ENCODE data around the gene ARHGEF6.
"Not testable (repeated sequence)": the region's sequence is repeated elsewhere in the genome, so short reads cannot be mapped to it uniquely, and the experiment has no call there.

ARHGEF6 gene

DNA sequence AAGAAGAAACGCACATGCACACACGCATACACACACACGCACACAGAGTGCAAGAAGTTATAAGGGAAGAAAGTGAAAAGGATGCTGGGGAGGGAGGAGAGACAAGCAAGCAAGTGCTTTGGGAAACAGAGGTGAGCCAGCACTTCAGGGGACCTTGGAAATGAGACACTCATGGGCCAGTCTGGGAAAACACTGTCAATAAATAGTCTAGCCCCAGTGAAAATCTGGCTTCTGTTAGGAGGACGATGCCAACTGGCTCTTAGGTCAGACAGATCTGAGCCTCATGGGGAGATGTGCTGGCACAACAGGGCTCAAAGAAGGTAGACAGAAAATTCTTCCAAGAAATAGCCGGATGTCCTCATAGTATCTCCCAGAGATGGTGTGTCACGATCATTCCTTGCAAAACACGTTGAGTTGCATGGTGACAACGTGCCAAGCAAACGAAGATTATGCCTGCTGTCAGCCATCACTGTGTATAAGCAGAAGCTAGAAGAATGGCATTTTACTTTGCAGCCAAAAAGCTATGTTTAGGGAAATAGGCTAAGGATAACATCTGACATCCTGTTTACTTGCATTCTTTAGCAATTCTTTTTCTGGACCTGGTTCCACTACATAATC, 557 bp upstream of the ARHGEF6 start:
- DNase-seq (ENCODE audit: low read depth): no peak

DNA sequence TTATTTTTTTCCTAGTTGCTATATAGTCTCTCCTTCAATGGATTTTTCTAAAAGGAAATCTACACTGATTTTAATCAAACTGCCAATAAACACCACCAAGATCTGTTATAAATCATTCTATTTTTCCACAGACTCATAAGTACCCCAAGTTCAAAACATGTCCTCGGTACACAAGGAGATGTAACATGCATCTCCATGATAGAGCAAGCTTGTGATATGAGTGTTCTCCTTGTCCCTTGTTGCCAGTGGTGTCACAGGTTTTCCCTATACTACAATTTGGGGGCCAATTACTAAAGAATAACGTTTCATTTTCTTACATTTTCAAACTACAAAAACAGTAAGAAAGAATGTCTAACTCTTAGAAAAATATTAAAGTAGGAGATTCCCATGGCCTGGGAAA, 491 bp downstream of the ARHGEF6 start:
- DNase-seq (ENCODE audit: low read depth): no peak

DNA sequence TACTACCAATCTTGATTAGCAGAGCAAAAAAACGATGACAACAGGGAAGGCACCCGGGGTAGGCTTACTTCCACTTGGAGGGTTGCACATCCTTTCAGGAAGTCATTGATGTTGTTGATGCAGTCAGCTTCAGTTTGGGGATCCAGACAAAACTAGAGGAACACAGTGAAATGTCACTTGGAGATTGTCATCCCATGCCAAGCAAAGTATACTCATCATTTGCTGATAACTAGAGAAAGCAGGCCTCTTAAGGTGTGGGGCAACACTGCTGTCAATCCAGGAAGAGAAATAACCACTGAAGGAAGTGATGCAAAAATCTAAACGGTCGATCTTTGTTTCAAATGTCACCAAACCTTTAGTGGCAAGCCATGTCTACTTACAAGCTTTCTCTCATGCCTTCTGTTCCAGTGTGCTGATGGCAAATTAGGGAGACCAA, 1.4 kb downstream of the ARHGEF6 start:
- no peak for DNase-seq (ENCODE audit: low read depth)

DNA sequence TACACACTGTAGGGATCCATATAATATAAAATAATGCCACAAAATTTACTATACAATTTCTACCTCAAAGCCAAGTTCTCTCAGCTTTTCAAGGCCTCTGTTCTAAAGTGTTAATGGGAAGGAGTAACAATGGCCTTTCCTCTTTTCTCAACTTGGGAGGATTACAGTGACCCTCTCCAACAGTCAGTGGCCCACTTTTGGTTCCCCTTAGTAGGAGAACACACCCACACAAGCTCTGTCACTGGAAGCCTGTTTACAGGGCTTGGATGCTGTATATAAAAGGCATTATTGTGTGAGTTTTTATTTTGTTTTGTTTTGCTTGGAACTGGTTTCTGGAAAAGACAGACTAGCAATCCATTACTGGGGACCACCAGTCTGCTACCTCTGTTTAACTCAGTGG, 1.8 kb downstream of the ARHGEF6 start:
- no peak for DNase-seq (ENCODE audit: low read depth)

DNA sequence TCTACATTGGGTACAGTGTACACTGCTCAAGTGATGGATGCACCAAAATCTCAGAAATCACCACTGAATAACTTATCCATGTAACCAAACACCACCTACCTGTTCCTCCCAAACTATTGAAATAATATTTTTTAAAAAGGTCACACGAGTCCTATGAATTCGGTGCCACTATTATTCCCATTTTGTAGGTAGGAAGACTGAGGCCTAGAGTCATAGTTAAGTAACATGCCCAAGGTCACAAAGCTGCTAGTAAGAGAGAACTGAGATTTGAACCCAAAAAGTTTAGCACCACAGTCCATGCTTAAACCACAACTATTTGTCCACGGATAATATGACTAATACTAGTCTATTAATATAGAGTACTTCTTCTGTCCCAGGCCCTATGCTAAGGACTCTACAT, 2.7 kb downstream of the ARHGEF6 start:
- DNase-seq (ENCODE audit: low read depth): no peak

DNA sequence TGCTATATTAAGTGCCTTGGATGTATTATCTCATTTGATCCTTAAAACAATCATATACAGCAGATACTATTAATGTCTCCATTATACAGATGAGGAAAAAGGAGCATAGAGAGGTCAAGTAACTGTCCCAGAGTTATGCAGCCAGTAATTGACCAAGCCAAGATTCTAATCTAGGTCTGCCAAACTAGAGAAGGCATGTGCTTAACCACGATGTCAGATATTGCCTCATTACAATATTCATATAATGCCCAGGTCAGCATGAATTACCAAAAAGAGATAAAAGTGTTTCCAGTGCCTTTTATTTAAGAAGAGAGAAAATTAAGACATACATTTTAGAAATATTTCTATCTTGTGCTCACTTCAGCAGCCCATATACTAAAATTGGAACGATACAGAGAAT, 7.1 kb downstream of the ARHGEF6 start:
- DNase-seq (ENCODE audit: low read depth): no peak

DNA sequence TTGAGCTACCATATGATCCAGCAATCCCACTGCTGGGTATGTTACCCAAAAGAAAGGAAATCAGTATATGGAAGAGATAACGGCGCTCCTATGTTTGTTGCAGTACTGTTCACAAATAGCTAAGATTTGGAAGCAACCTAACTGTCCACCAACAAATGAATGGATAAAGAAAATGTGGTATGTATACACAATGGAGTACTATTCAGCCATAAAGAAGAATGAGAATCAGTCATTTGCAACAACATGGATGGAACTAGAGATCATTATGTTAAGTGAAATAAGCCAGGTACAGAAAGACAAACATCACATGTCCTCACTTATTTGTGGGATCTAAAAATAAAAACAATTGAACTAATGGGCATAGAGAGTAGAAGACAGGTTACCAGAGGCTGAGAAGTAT, 8.9 kb downstream of the ARHGEF6 start:
- DNase-seq (ENCODE audit: low read depth): not testable (repeated sequence)

DNA sequence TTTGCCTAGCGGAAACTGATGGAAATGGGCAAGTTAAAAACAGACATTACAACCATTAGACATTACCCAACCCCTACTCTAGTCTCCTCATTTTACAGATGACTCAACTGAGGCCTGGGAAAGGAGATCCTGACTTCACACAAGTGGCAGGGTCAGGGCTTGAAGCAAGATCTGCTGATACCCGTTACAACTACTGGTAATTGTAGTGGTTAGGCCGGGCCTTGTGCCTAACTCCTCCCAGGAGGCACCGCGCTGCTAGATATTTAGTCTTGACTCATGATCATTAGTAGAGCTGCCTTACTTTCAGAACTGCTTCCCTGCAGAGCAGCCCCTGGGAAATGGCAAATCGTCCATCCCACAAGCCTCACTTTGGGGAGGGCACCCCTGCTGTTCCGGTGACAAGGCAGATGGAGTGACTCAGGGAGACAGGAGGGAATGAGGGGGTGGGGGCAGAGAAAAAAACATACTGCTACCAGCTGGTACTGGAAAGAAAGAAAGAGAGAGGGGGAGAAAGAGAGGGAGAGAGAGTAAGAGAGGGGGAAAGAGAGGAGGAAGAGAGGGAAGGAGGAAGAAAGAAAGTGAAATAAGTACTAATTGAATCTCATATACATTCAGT, 12.2 kb downstream of the ARHGEF6 start:
- DNase-seq (ENCODE audit: low read depth): no peak

DNA sequence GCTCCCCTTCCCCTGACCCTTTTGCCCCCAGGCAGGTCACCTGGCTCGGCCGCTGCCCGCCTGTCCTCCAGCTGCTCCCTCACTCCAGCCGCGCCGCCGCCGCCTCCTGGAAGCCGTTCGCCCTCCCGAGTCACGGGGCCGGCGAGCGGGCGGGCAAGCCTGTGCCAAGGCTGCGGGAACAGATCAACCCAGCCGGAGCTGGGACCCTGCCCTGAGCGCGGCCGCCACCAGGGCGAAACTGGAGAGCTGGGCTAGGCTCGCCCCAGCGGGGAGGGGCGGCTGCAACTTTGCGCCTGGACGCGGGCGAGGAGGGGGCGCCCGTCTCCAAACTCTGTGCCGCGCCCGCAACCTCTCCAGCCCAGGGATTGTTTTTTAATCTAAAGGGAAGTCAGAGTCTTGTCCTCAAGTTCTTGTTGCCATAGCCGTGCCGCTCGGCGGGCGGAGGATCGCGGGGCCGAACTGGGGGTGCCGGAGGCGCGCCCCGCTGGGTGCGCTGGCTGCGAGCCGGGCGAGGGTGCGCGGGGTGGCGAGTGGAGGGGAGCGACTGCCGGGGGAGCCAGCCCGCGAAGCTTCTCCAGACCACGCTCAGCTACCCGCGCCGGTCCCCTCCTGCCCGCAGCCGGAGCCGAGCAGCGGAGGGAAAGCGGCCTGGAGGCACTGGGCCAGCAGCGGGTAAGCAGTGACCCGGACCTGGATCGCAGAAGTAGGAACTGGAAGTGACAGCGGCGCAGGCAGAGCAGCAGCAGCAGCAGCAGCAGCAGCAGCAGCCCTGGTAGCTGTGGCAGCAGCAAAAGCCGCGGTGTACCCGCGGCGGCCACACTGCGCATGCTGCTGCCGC, 13.4 kb downstream of the ARHGEF6 start:
- no peak for DNase-seq (ENCODE audit: low read depth)

DNA sequence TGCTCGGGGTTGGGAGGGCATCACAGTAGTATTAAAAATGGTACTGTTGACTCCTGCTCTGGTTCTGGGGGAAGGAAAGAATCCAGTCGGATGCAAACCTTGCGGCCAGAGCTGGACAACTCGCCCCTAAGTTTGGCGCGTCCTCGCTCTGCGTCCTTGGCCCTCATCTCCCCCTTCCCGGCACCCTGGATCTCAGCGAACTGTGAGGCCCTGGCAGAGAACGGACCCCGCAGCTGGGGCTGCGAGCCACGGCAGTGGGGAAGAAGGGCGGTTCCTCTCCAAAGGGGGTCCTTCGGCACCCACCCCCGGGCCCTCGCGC, 14.0 kb downstream of the ARHGEF6 start:
- DNase-seq (ENCODE audit: low read depth): no peak

DNA sequence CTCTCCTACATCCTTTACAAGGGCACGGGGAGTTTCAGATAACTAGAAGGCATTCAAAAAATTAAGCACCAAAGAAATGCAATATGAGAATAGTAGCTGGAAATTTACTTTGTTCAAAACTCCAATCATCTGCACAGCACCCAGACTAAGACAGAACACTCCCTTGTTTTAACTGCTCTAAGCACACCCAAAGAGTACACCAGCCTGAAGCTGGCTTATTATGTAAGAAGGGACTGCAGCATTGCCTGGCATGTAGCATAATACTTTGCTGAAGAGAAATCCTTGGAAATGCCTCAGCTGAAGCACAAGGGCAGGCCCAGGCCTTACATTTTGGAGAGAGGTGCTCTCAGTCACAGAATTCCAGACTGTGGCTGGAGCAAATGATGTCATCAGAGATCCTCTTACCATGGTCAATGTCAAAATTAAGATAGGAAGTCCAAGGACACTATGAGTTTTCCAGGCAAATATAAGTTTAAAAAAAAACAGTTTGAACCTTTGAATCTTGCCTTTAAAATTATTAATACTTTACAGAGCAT, 14.8 kb downstream of the ARHGEF6 start:
- no peak for DNase-seq (ENCODE audit: low read depth)

DNA sequence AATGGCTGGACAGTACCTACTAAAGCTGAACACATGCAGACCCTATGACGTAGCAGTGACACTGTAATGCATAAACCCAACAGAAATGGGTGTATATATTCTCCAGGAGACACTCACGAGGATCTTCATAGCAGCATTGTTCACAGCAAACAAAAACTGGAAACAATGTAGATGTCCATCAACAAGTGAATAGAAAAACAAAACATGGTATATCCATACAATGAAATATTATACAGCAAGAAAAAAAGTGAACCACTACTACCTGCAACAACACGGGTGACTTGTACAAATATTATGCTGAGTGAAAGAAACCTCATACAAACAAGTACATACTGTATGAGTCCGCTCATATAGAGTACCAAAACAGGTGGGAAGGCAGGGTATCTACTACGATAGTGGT, 16.5 kb downstream of the ARHGEF6 start:
- DNase-seq (ENCODE audit: low read depth): no peak

DNA sequence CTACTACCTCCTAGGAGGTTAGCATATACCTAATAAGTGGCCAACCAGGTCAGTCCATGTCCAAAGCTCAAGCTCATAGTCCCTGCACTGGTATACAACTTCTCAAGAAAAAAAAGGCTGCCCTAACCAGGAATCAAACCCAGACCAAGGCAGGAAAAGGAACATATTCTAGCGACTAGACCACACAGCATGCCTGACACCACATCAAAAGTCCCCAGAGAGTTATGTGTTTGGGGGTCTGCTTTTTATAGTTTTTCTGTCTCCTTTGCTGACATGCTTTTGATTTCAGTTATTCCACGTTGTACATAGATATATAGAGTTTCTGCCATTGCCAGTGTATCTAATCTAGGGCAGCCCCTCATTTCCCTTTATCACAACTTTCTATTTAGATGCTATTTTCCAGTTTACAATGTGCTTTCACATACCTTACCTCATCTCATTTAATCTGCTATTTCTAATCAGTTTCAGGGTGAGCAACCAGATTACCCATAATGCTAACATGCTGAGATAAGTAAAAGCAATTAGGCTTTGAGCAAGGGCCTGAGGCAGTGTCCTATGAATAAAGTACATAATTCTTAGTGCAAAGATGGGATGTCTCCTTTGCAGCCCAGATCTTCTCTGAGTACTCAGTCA, 17.8 kb downstream of the ARHGEF6 start:
- DNase-seq (ENCODE audit: low read depth): no peak

DNA sequence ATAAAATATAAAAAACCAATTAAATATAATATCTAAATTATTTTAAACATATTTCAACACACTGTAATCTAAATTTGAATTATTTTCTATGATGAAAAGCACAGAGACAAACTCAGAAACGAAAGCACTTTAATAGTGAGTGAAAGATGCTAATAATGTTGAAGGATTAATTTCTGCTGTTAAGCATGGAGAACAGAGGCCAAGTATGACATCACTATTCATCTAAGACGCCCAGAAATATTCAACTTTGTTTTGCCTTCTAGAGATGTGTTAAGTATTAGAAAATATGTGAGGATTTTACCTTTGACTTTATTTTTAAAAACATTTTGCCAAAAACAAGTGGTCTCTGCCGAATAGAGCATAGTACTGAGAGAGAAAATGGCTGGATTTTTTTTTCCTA, 19.3 kb downstream of the ARHGEF6 start:
- DNase-seq (ENCODE audit: low read depth): no peak

DNA sequence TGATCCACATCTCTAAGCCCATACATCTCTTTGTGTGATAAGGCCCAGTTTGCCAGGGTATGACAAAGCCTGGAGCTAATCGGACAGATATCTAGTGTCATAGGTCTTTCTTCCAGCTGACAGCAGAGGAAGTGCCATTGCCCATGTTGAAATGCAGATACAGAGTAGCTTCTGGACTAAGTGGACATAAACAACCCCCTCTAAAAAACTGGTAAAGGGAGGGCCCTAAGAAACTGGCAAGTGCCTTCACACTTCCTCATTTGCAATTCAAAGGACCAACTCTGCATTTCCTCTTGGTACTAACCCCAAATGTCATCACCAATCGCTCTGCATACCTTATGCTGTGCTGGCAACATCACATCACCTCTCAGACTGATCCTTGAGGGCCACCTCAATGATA, 20.8 kb downstream of the ARHGEF6 start:
- no peak for DNase-seq (ENCODE audit: low read depth)

DNA sequence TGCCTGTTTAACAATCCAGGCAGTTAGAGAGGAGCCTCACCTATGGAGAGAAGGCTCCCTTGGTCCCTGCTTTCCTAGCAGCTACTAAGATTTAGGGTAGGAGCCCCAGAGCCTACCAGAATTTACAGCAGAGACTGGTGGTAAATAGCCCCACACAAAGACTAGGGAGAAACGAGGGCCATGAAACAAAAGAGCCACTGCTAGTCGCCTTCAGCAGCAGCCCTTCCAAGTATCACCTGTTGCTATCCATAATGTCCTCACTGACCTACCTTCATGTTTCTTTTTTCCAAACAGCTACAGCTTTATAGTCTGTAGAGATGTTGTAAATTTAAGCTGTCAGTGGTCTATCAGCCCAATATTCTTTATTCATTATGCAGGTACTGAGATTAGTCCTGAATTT, 25.3 kb downstream of the ARHGEF6 start:
- no peak for DNase-seq (ENCODE audit: low read depth)

DNA sequence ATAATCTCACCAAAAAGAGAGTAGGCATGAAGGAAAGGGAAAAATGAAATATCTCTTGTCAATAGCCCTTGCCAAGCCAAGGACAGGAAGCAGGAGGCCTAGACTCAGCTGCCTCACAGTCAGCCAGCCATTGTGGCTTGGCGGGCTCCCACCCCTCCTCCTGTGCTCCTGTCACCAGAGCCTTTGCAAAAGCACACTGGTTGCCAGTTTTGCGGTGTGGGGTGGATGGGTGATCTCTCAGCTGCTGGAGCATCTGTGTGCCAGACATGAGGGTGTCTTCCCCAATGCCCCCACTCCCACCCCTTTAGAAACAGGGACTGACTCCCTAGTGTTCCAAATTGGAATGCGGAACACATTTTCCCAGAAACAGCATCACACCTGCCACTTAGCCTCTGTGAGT, 26.1 kb downstream of the ARHGEF6 start:
- DNase-seq (ENCODE audit: low read depth): no peak

DNA sequence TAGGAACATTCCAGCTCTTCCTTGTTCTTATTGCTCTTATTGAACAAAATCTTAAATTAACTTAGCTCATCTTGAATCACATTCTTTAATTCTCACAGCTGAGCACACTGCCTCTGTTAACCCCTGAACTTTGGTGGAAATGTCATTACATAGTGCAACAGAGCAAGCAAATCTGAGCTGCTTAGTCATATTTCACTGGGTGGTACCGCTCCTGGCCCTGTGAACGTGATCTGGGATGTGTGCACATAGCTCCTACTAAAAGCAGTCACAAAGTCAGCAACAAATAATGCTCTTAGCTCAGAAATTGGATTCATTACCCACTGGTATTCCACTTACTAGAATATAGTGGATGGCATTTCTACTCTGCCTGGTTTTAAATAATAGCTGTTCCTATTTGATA, 27.9 kb downstream of the ARHGEF6 start:
- no peak for DNase-seq (ENCODE audit: low read depth)

DNA sequence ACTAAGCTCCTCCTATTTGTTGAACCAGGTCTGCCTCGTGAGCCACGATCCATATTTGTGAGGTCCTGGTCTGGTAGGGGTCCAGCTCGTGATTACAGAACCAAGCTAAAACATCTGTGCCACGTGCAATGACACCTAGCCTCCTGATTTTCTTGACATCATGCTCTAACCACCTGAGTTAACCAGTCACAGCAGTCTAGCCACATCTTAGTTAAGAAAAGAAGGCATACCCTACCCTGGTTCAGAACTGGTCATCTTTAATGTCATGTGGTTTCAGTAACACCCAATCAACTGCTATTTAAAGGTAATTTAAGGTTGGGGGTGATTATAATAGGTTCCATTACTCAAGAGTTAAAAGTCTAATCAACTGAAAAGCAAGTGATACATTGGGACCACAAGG, 28.4 kb downstream of the ARHGEF6 start:
- no peak for DNase-seq (ENCODE audit: low read depth)

DNA sequence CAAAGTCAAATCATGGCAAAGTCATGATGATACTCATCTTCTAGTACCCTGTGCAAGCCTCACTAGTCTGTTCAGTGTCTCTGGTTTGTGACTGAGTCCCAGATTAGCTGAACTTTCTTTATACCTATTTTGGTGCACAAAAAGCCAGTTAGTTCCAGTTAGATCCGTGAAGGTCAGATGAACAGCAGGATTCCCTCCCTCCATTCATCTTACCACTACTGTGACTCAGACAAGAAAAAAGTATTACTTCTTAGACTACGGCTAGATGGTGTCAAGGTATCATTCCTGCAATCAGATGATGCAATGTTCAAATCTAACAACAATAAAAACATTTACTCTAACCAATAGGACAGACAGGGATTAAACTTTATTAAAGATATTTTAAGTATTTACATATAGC, 30.4 kb downstream of the ARHGEF6 start:
- DNase-seq (ENCODE audit: low read depth): no peak

DNA sequence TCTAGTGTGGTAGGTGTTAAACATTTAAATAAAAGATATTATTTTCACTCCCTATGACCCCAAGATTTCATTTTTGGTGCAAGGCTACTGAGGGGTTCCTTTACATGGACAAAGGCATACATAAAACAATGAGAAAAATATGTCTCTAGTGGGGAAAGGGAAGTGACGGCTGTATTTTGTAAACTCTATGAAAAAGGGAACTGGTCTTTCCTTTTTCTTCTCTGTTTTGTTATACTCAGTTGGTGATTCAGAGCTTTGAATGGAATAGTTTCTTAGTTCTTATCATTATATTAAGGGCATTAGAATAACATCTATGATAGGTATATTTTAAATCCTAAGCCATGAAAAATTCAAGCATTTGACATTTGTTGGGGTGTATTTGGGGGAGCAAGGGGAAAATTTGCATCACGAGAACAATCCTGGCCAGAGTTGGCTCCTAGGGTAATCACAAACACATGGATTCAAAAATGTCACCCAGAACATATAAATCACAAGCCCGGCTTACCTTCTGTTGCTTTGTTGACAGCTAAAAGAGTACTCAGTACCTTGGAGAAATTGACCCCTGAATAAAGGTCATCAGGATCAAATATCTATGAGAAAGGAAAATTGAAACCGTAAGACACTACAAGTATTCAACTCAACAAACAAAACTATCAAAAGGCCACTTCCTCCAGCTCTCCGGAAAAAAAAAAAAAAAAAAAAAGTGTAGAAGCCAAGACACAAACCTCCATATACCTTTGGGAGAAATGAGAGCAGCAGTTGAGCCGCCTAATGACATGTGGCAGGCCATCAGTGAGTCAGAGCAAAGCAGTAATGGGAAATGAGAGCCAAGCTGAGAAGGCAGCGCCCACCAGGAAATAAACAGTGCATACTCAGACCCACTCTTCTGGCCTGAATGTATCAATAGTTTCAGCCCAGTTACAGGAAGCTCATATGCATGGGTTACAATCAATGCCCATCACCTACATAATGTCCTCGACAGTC, 33.4 kb downstream of the ARHGEF6 start:
- DNase-seq (ENCODE audit: low read depth): no peak
